ENCODE results near the gene XPC. TPM values are rescaled to one million over a fixed set of nuclear protein-coding genes. Genes with fewer than 3 reads are reported as not detected.
A peak's percentile ranks its signal among the peaks of the same experiment; 100 is the strongest.

XPC gene
- total RNA-seq, 1 donor = 61.6 TPM

DNA sequence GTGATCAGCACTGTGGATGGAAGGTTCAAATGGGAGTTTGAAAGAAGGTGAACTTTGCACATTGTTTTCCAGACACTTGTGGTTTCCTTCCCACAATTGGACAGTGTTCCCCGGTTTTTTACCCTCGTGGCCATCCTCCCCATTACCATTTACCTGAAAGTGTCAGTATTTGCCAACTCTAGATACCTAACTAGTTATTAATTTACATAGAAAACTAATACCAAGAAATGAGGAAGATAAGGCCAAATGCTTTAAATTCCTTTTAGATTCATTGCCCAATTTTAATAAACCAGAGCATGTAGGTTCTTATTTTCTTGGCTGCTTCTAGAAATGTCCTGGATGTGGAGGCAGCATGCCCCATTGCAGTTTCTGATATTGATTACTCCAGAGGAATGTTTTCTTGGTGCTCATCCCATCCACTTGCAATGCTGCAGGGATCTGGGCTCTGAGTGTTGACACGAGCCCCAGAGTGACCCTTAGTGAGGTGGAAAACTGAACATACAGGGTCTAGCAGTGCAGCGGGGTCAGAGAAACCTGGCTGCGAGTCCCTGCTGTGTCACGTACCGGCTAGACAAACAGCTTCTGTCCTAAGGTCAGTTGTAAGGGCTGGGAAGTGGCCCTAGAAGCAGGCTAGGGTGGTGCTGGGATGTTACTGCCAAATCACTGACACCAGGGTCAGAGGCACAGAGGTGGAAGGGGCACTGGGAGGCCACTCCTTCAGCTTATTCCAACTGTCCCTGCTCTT is 23.7 kb upstream of the XPC start:
- TF ChIP-seq, protein P1, sequence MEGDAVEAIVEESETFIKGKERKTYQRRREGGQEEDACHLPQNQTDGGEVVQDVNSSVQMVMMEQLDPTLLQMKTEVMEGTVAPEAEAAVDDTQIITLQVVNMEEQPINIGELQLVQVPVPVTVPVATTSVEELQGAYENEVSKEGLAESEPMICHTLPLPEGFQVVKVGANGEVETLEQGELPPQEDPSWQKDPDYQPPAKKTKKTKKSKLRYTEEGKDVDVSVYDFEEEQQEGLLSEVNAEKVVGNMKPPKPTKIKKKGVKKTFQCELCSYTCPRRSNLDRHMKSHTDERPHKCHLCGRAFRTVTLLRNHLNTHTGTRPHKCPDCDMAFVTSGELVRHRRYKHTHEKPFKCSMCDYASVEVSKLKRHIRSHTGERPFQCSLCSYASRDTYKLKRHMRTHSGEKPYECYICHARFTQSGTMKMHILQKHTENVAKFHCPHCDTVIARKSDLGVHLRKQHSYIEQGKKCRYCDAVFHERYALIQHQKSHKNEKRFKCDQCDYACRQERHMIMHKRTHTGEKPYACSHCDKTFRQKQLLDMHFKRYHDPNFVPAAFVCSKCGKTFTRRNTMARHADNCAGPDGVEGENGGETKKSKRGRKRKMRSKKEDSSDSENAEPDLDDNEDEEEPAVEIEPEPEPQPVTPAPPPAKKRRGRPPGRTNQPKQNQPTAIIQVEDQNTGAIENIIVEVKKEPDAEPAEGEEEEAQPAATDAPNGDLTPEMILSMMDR (IDR thresholded peaks at IDR 0.05; ENCODE audit: insufficient read depth, low read length) = no peak
- peak; percentile 62 for DNase-seq (ENCODE audit: low read depth)

DNA sequence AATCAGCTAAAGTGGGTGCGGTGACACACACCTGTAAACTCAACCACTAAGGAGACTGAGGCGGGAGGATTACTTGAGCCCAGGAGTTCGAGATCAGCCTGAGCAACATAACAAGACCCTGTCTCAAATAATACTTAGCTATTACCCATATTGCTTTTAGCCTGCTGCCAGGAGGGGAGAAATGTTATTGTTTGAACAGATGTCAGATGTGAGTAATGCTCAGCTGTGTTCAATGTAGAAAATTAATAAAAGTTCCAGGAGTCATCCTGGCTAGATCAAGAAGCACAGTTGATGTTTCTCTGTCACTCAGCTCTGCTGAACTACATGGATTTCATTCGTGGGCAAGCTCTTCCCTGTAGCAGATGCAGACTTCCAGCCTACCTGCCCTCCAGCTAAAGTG is 22.4 kb upstream of the XPC start:
- no peak for DNase-seq (ENCODE audit: low read depth)
- TF ChIP-seq, protein P1 (IDR thresholded peaks at IDR 0.05; ENCODE audit: insufficient read depth, low read length) = no peak
- no peak overlapping the region for H3K4me3 ChIP-seq (ENCODE audit: low read depth, low read length)

More for the DNA sequence above, 23.7 kb upstream of the XPC start:
- H3K4me3 ChIP-seq (ENCODE audit: low read depth, low read length) = no peak overlapping the region

- DNase-seq (ENCODE audit: low read depth) = no peak
- H3K4me3 ChIP-seq (ENCODE audit: low read depth, low read length) = no peak overlapping the region
- TF ChIP-seq, protein P1 (IDR thresholded peaks at IDR 0.05; ENCODE audit: insufficient read depth, low read length) = no peak
Measured at GRCh38 chr3:14200276-14200675, 21.9 kb upstream of the XPC start.

DNA sequence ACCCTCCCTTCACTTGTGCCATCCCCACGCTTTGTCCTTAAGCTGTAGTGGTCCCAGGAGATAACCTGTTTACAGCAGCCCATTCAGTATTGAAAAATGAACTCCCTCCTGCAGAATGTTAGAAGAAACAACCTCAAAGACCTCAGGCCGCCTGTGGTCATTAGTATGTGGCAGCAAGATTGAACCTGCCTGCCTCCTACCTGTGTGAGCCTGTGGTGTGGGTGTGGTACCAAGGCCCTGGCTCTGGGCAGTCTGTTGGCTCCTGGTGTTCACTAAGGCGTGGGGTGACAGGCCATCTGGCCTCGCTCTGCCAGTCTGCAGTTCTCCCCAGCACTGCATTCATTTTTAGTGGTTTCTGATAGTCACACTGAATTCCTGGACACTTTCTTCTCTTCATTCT is 21.2 kb upstream of the XPC start:
- DNase-seq (ENCODE audit: low read depth) = no peak
- TF ChIP-seq, protein P1 (IDR thresholded peaks at IDR 0.05; ENCODE audit: insufficient read depth, low read length) = no peak
- H3K4me3 ChIP-seq (ENCODE audit: low read depth, low read length) = no peak overlapping the region

DNA sequence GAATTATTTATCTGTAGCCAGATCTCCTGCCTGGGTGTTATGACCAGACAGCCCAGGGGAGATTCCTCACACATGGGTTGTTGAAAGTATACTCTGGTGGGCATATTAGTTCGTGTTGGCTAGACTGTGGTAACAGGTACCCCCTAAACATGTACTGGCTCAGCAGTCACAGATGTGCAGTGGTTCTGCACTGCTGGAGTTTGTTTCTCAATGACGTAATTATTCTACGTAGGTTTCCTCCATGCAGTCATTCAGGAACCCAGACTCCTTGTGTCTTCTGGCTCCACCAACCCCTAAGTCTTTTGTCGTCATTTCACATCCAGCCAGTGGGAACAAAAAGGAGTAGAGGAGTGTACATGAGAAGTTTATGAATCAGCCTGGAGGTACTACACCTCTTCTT is 16.5 kb upstream of the XPC start:
- H3K4me3 ChIP-seq (ENCODE audit: low read depth, low read length) = no peak overlapping the region

GRCh38 chr3:14188041-14188754 is 9.8 kb upstream of the XPC start:
- no peak overlapping the region for H3K4me3 ChIP-seq (ENCODE audit: low read depth, low read length)
- TF ChIP-seq, protein P1 (IDR thresholded peaks at IDR 0.05; ENCODE audit: insufficient read depth, low read length) = no peak
- no peak for DNase-seq (ENCODE audit: low read depth)

More for the DNA sequence above, 16.5 kb upstream of the XPC start:
- DNase-seq (ENCODE audit: low read depth) = no peak
- TF ChIP-seq, protein P1 (IDR thresholded peaks at IDR 0.05; ENCODE audit: insufficient read depth, low read length) = no peak

All from fibroblast of the aortic adventitia (primary cell).